Endodermal cell (in vitro differentiated cells): ENCODE results near the gene ENDOD1. TPM values are rescaled to one million over a fixed set of nuclear protein-coding genes. Genes with fewer than 3 reads are reported as not detected.

Source experiments
- DNase-seq: peaks from one replicate; pipeline ENCODE4 v3.0.0-alpha.2; 2017
- H3K27ac ChIP-seq: 2 replicates; pipeline ENCODE4 v1.5.1; 2013; ENCODE audit warnings: mild to moderate bottlenecking, low read depth, low read length, moderate library complexity
- H3K27me3 ChIP-seq: 2 replicates; pipeline ENCODE4 v1.6.1; 2013; ENCODE audit warnings: mild to moderate bottlenecking, low read length, moderate library complexity; ENCODE audit not compliant: insufficient read depth, control insufficient read depth, poor library complexity, severe bottlenecking
- H3K36me3 ChIP-seq: 2 replicates; pipeline ENCODE4 v1.7.0; 2013; ENCODE audit warnings: mild to moderate bottlenecking, low read length, moderate library complexity; ENCODE audit not compliant: control insufficient read depth, insufficient read depth
- H3K4me1 ChIP-seq: one replicate; pipeline ENCODE4 v1.7.0; 2013; ENCODE audit warnings: low read length; ENCODE audit not compliant: control insufficient read depth, insufficient read depth
- H3K4me3 ChIP-seq: 2 replicates; pipeline ENCODE4 v1.5.1; 2013; ENCODE audit warnings: mild to moderate bottlenecking, low read length, moderate library complexity
- H3K9ac ChIP-seq: 2 replicates; pipeline ENCODE4 v1.6.1; 2013; ENCODE audit warnings: mild to moderate bottlenecking, low read length, moderate library complexity; ENCODE audit not compliant: poor library complexity, severe bottlenecking; ENCODE audit errors: extremely low read depth
- H3K9me3 ChIP-seq: 2 replicates; pipeline ENCODE4 v1.6.1; 2013; ENCODE audit warnings: mild to moderate bottlenecking, low read length, moderate library complexity; ENCODE audit not compliant: control insufficient read depth
- H3K27ac Mint-ChIP-seq: 2 replicates; pipeline ENCODE4 v1.8.0; 2020; ENCODE audit warnings: mixed read lengths
- H3K27me3 Mint-ChIP-seq: 2 replicates; pipeline ENCODE4 v1.8.0; 2021; ENCODE audit warnings: mild to moderate bottlenecking, mixed read lengths; ENCODE audit not compliant: insufficient read depth
- H3K36me3 Mint-ChIP-seq: 2 replicates; pipeline ENCODE4 v1.8.0; 2020; ENCODE audit warnings: low read depth, mixed read lengths
- H3K4me1 Mint-ChIP-seq: 2 replicates; pipeline ENCODE4 v1.8.0; 2020; ENCODE audit warnings: mixed read lengths
- H3K4me3 Mint-ChIP-seq: 2 replicates; pipeline ENCODE4 v1.8.0; 2020; ENCODE audit warnings: mild to moderate bottlenecking, moderate library complexity, mixed read lengths
- H3K9me3 Mint-ChIP-seq: 2 replicates; pipeline ENCODE4 v1.8.0; 2020; ENCODE audit warnings: mild to moderate bottlenecking, mixed read lengths
- CTCF ChIP-seq: fragments of 200-600 bp; sonication (generic); conservative IDR thresholded peaks from 2 replicates; pipeline ENCODE4 v1.5.0; 2021; ENCODE audit warnings: antibody characterized with exemption, mild to moderate bottlenecking
- WGBS, 2 experiments: methylation state at CpG; one replicate each; pipeline versions ENCODE4 v1.1.5 to v1.1.7; 2013; ENCODE audit warnings: missing lambda C conversion rate in 2 of 2, mixed read lengths in 1 of 2; ENCODE audit not compliant: insufficient coverage in 1 of 2, insufficient read length in 1 of 2; 5-methylcytosine and 5-hydroxymethylcytosine counted together
- total RNA-seq, 2 donors: library from RNA; stranded (reverse); fragmentation: NEBNext Ultra II Directional in 1 of 2; extraction: Animal tissue kit (Norgen Biotek cat#: 25700) in 1 of 2; gene quantifications; 2 replicates in 1 of 2; 3 replicates in 1 of 2; pipeline ENCODE4 v1.2.1, GENCODE V29; 2021

Gene ENDOD1
- total RNA-seq, 2 donors from 2014 or later, result 1.9 to 2.7 TPM

GRCh38 chr11:95065336-95065735, 24.3 kb upstream of the ENDOD1 start:
- no peak overlapping the region for H3K27ac Mint-ChIP-seq
- no peaks in the 10 kb centered on the region for H3K36me3 Mint-ChIP-seq

DNA sequence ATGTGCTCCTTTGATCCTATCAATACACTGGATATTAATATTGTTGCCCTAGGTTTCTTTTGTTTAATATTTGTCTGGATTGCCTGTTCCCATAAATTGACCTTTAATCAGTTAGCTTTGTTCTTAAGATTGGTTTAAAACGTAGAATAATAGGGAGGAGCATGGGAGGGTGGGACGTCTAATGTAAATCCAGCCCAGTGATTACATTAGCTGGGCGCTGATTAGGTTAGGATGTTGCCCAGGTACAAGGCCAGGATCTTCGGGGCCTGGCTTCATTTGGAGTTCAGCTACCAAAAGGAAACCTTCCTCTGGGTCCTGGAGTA, 23.0 kb upstream of the ENDOD1 start, which contains the start of gene SRSF8:
Gene SRSF8, plus strand, starts transcription at position 204 of the 323 bp plus-strand sequence. CDS start 308 bp downstream, outside the sequence.
- Mint-ChIP-seq H3K36me3 (no peaks in the 10 kb centered on the region), H3K4me1 (peaks cover 10% of the 10 kb centered on the region), H3K27ac (peak within 1 kb of the TSS; percentile 92), H3K27me3 (peaks cover 16% of the 10 kb centered on the region), H3K4me3 (peak within 1 kb of the TSS; percentile 90), H3K9me3 (no peaks in the 10 kb centered on the region)
- WGBS, 2 experiments, result 1% methylated on average over 4 of the region's 4 CpGs; no CpG with 5 or more reads in 1 of the 2 experiments
- no peak for DNase-seq
- Histone ChIP-seq H3K36me3 (no peaks in the 10 kb centered on the region), H3K9ac (peak within 1 kb of the TSS; percentile 81), H3K27me3 (peaks cover 16% of the 10 kb centered on the region), H3K9me3 (no peaks in the 10 kb centered on the region), H3K4me1 (no peaks in the 10 kb centered on the region), H3K27ac (peak within 1 kb of the TSS; percentile 76), H3K4me3 (peak within 1 kb of the TSS; percentile 99)
- no peak for TF ChIP-seq CTCF

More at GRCh38 chr11:95065336-95065735, 24.3 kb upstream of the ENDOD1 start:
- 100% methylated on average over 1 of the region's 1 CpG; no CpG with 5 or more reads in 1 of the 2 experiments for WGBS, 2 experiments
- Histone ChIP-seq H3K27me3 (peaks cover 29% of the 10 kb centered on the region), H3K9ac (no peak overlapping the region), H3K36me3 (no peaks in the 10 kb centered on the region), H3K27ac (no peak overlapping the region), H3K9me3 (no peaks in the 10 kb centered on the region), H3K4me1 (no peaks in the 10 kb centered on the region), H3K4me3 (no peak overlapping the region)
- H3K9me3 Mint-ChIP-seq, result no peaks in the 10 kb centered on the region
- no peak overlapping the region for H3K4me3 Mint-ChIP-seq
- peaks cover 10% of the 10 kb centered on the region for H3K4me1 Mint-ChIP-seq
- no peak for TF ChIP-seq CTCF
- DNase-seq, result no peak
- peaks cover 25% of the 10 kb centered on the region for H3K27me3 Mint-ChIP-seq

GRCh38 chr11:95067039-95067840, 22.4 kb upstream of the ENDOD1 start:
- no peaks in the 10 kb centered on the region for H3K9me3 ChIP-seq
- peak overlapping the region; percentile 99 for H3K4me3 ChIP-seq
- no peaks in the 10 kb centered on the region for H3K36me3 Mint-ChIP-seq
- H3K27me3 Mint-ChIP-seq, result peaks cover 11% of the 10 kb centered on the region
- DNase-seq, result peak; percentile 90
- peaks cover 10% of the 10 kb centered on the region for H3K4me1 Mint-ChIP-seq
- H3K4me1 ChIP-seq, result no peaks in the 10 kb centered on the region
- peak; percentile 63 for TF ChIP-seq CTCF
- peak overlapping the region; percentile 90 for H3K4me3 Mint-ChIP-seq
- WGBS, 2 experiments, result 0% methylated on average over 19 to 98 of the region's 98 CpGs
- H3K36me3 ChIP-seq, result no peaks in the 10 kb centered on the region
- H3K9ac ChIP-seq, result peak overlapping the region; percentile 81
- H3K27me3 ChIP-seq, result peaks cover 10% of the 10 kb centered on the region
- peak overlapping the region; percentile 76 for H3K27ac ChIP-seq
- peak overlapping the region; percentile 92 for H3K27ac Mint-ChIP-seq
- H3K9me3 Mint-ChIP-seq, result no peaks in the 10 kb centered on the region
